ENCODE measurements around the gene DUSP16.

DUSP16 gene

GRCh38 chr12:12467688-12468261, 94.9 kb downstream of the DUSP16 start:
- DNase-seq (ENCODE audit: low spot score): no peak

- no peak for DNase-seq (ENCODE audit: low spot score)
Observed at GRCh38 chr12:12467264-12467663, 95.4 kb downstream of the DUSP16 start.

GRCh38 chr12:12466157-12466556, 96.5 kb downstream of the DUSP16 start:
- no peak for DNase-seq (ENCODE audit: low spot score)

- no peak for DNase-seq (ENCODE audit: low spot score)
Observed at GRCh38 chr12:12465522-12465921, 97.1 kb downstream of the DUSP16 start.

- DNase-seq (ENCODE audit: low spot score): no peak
Observed at GRCh38 chr12:12461923-12462315, 100.7 kb downstream of the DUSP16 start.

- no peak for DNase-seq (ENCODE audit: low spot score)
Observed at GRCh38 chr12:12460935-12461922, 101.4 kb downstream of the DUSP16 start.

GRCh38 chr12:12456637-12457036, 106.0 kb downstream of the DUSP16 start:
- DNase-seq (ENCODE audit: low spot score): no peak

GRCh38 chr12:12454315-12454714, 108.3 kb downstream of the DUSP16 start:
- no peak for DNase-seq (ENCODE audit: low spot score)

- DNase-seq (ENCODE audit: low spot score): no peak
Observed at GRCh38 chr12:12453635-12454034, 109.0 kb downstream of the DUSP16 start.

- DNase-seq (ENCODE audit: low spot score): no peak
Observed at GRCh38 chr12:12452326-12452902, 110.2 kb downstream of the DUSP16 start.

- DNase-seq (ENCODE audit: low spot score): no peak
Observed at GRCh38 chr12:12451098-12451497, 111.6 kb downstream of the DUSP16 start.

GRCh38 chr12:12450043-12450471, 112.6 kb downstream of the DUSP16 start:
- no peak for DNase-seq (ENCODE audit: low spot score)

GRCh38 chr12:12449533-12450025, 113.1 kb downstream of the DUSP16 start:
- no peak for DNase-seq (ENCODE audit: low spot score)

GRCh38 chr12:12447837-12448236, 114.8 kb downstream of the DUSP16 start:
- no peak for DNase-seq (ENCODE audit: low spot score)

GRCh38 chr12:12447236-12447635, 115.4 kb downstream of the DUSP16 start:
- DNase-seq (ENCODE audit: low spot score): no peak

GRCh38 chr12:12446786-12447185, 115.9 kb downstream of the DUSP16 start:
- no peak for DNase-seq (ENCODE audit: low spot score)

- no peak for DNase-seq (ENCODE audit: low spot score)
Observed at GRCh38 chr12:12445882-12446181, 116.8 kb downstream of the DUSP16 start.

- no peak for DNase-seq (ENCODE audit: low spot score)
Observed at GRCh38 chr12:12445165-12445881, 117.3 kb downstream of the DUSP16 start.

GRCh38 chr12:12443431-12443878, 119.2 kb downstream of the DUSP16 start:
- DNase-seq (ENCODE audit: low spot score): no peak

GRCh38 chr12:12442548-12443071, 120.1 kb downstream of the DUSP16 start:
- no peak for DNase-seq (ENCODE audit: low spot score)

- DNase-seq (ENCODE audit: low spot score): no peak
Observed at GRCh38 chr12:12441843-12442461, 120.7 kb downstream of the DUSP16 start.

GRCh38 chr12:12441429-12441807, 121.2 kb downstream of the DUSP16 start:
- DNase-seq (ENCODE audit: low spot score): no peak
